ENCODE data around the gene MS4A6A.
"Not testable (repeated sequence)": the region's sequence is repeated elsewhere in the genome, so short reads cannot be mapped to it uniquely, and the experiment has no call there.

The MS4A6A gene, protein sequence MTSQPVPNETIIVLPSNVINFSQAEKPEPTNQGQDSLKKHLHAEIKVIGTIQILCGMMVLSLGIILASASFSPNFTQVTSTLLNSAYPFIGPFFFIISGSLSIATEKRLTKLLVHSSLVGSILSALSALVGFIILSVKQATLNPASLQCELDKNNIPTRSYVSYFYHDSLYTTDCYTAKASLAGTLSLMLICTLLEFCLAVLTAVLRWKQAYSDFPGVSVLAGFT

DNA sequence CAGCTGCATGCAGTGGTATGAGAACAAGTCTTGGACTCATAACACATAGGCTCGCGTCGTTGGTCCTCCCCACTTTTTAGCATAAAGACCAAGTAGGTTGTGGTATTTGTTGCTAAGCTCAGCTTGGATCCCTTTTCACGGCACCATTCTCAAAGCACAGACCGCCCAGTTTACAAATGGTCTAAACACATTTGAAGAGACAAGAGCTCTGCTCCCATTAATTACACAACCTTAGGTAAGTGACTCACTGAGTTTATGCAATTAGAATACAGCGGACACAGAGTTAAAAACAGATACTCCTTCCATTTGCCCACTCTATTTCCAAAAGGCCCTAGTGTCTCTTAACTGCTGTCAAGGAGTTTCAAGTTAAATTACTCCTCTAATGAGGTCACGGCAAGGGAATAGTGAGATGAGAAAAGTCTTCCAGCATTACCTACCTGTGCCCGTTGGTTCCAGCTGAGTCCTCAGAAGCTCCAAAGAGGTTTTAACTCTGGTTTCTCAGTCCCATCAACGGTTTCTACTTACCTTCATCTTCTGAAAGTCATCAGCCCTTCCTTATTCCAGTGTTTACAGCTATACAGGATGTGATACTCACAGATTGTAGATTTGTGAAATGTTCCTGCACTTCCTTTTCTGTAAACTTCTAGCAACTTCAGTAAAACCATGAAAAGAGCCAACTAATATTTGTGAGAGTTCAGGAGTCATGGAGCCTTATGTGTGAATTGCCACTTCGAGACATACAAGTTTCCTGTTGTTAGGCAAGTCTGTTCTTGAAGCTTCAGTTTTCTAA lies at the start of gene MS4A6A:
MS4A6A (minus strand) TSS at position 543 of the 790 bp plus-strand sequence. CDS start 1,356 bp downstream, outside the sequence.
- in situ Hi-C loops (cut with MboI; ENCODE audit: low sequenced_read_pairs), result no loop called here

DNA sequence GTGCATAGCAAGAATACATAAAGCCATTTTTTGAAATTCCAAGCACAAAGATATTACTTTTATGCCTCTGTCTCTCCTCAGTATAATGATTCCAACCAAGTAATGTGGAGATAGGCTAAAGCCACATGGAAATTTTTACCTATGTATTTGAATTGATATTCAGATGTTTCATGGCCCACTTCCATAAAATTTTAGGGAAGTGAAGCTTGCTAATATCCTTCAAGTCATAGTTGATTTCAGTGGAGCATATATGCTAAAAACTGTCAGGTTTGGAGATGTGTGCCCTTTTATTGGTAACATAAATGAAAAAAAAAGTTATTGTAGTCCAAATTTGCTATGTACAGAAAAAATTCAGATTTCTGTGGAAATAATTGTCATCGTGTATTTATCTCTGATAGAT lies 47.8 kb upstream of the MS4A6A start:
- in situ Hi-C loops (cut with MboI; ENCODE audit: low sequenced_read_pairs), result no loop called here

DNA sequence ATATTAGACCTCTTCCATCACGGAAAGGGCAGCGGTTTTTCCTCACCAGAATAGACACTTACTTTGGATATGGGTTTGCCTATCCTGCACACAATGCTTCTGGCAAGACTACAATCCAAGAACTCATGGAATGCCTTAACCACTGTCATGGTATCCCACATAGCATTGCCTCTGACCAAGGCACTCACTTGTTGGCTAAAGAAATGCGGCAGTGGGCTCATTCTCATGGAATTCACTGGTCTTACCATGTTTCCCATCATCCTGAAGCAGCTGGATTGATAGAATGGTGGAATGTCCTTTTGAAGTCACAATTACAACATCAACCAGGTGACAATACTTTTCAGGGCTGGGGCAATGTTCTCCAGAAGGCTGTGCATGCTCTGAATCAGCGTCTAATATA lies 39.3 kb upstream of the MS4A6A start:
- in situ Hi-C loops (cut with MboI; ENCODE audit: low sequenced_read_pairs), result no loop called here

DNA sequence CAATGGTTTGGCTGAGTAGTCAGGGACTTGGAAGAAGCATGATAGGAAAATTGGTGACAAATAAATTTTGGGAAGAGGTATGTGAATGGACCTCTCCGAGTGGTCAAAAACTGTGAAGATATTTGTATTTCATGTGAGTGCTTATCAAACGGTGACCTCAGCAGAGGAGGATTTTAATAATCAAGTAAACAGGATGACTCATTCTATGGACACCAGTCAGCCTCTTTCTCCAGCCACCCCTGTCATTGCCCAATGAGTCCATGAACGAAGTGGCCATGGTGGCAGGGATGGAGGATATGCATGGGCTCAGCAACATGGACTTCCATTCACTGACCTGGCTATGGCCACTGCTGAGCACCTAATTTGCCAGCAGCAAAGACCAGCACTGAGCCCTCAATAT lies 38.8 kb upstream of the MS4A6A start:
- in situ Hi-C loops (cut with MboI; ENCODE audit: low sequenced_read_pairs), result no loop called here

DNA sequence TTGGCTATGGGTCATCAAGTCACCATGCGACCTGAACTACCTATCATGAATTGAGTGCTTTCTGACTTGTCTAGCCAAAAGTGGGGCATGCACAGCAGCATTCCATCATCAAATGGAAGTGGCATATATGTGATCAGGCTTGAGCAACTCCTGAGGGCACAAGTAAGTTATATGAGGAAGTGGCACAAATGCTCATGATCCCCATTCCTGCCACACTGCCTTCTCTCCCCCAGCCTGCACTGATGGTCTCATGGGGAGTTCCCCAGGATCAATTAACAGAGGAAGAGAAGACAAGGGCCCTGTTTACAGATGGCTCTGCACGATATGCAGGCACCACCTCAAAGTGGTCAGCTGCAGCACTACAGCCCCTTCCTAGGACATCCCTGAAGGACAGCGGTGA lies 38.3 kb upstream of the MS4A6A start:
- in situ Hi-C loops (cut with MboI; ENCODE audit: low sequenced_read_pairs), result no loop called here

DNA sequence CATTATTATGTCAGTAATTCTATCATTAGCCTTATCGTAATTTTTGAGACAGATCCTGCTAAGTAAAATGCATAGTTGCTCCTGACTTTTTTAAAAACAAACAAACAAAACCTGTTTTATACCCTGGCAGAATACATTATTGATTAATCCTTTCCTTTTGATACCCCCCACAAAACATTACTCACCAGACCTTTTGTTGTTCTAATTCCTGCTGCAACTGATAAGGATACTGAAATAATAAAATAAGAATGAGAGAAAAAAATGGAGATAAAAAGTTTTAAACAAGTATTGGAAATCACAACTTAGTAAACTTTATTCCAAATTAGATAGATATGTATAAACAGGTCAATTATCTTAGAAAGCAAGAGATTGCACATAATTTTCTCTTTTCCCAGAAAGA lies 31.5 kb upstream of the MS4A6A start:
- in situ Hi-C loops (cut with MboI; ENCODE audit: low sequenced_read_pairs), result no loop called here

DNA sequence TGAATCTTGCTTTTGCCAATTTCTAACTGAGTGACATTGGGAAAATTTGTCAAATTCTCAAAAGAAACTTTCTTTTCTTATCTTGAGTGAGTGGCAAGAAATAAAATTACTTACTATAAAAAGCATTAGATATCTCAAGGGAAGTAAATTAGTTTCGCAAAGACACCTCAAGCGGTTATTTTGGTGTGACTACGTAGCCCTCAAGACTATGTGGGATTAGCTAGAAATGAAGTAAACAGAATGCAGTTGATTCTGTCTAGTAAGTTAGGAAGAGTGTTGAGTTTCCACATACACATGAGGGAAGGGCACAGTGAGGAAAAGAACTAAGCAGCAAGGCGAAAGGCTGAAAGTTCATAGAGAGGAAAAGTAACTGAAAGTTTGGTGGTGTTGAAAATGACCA lies 28.3 kb upstream of the MS4A6A start:
- in situ Hi-C loops (cut with MboI; ENCODE audit: low sequenced_read_pairs), result no loop called here

DNA sequence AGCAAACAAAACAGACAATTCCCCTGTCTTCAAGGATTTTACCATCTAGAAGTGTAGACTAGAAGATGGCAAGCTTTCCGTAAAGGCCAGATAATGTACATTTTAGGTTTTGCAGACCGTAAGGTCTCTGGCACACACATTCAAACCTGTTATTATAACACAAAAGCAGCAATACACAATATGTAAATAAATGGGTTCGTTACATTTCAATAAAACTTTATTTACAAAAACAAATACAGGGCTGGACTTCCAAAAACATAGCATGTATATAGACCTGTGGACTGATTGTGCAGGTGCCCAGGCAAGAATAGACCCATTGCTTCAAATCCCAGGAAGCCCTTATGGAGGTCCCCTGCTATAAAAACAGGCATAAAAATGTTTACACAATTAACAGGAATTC lies 27.1 kb upstream of the MS4A6A start:
- in situ Hi-C loops (cut with MboI; ENCODE audit: low sequenced_read_pairs), result no loop called here

DNA sequence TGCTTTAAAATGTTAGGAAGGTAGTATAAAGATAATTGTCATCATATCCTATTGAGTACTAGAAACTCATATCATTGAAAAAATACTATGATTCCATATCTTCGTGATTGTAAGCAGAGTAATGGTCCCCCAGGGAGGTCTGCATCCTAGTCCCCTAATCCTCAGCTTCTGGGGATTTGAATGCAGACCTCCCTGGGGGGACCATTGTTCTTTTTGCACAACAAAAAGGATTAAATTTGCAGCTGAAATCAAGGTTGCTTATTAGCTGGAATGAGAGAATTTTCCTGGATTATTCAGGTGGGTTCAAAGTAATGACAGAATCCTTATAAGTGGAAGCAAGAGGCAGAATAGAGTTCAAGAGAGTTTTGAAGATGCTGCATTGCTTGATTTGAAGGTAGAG lies 26.1 kb upstream of the MS4A6A start:
- in situ Hi-C loops (cut with MboI; ENCODE audit: low sequenced_read_pairs), result no loop called here

DNA sequence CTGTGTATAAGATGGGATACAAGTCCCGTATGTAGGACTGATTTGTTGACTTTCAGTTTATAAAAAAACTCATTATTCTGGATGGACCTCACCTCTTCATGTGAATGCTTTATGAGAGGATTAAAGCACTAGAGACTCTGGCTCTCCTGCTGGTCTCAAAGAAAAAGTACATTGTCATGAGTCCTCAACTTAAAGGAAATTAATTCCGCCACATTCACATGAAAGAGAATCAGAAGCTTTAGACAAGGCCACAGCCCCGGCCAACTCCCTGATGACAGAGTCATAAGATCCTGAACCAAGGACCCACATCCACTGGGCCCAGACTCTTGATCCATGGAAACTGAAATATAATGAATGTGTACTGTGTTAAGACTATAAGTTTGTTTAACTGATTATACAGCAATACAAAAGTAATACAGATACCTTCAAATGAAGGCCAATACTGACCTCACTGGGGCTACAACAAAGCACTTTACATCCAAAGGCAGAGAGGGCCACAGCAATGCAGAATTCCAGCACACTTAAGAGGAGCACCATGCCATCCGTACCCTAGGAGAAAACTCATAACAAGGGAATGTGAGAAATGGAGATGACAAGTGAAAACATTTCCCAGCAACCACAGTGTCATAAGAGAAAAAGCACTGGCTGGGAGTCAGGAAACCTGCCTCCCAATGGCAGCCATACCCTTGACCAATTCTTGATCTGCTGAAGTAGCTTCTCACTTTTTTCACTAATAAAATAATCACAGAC lies 25.4 kb upstream of the MS4A6A start:
- in situ Hi-C loops (cut with MboI; ENCODE audit: low sequenced_read_pairs), result no loop called here

DNA sequence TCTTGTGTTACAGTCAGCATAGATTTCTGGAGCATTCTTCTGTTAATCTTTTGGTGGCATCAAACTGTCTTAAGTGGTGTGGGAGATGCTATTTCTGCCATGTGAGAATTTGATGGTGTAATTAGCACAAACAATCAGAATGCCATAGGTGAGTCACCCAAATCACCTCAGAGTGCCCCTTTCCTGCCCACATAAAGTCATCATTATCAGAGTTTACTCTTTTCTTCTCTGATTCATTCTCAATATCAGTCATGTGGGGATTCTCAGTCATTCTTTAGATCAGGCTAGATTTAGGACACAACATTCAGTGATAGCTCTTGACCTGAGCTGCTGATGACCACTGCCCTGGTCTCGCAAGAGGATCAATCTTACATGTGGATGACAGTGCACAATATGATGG lies 23.7 kb upstream of the MS4A6A start:
- in situ Hi-C loops (cut with MboI; ENCODE audit: low sequenced_read_pairs), result no loop called here

DNA sequence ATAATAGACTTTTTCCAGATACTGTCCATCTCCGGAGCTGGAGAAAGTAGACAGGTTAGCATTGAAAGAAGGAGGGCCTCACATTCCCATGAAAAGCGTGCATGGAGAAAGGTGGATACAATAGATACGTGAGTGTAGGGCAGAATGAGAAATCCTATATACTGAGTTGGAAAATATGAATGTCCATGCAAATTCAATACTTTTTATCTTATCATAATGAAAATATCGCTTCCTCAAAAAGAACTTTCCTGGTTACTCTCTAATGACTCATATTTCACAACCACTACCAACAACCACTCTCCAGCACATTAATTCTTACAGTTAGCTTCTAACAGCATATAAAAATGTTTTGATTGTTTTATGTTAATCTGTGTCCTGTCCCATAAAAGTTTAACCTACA lies 22.0 kb upstream of the MS4A6A start:
- in situ Hi-C loops (cut with MboI; ENCODE audit: low sequenced_read_pairs), result no loop called here

DNA sequence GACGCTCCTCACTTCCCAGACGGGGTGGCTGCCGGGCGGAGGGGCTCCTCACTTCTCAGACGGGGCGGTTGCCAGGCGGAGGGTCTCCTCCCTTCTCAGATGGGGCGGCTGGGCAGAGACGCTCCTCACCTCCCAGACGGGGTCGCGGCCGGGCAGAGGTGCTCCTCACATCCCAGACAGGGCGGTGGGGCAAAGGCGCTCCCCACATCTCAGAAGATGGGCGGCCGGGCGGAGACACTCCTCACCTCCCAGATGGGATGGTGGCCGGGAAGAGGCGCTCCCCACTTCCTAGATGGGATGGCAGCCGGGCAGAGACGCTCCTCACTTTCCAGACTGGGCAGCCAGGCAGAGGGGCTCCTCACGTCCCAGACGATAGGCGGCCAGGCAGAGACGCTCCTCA lies 18.5 kb upstream of the MS4A6A start:
- in situ Hi-C loops (cut with MboI; ENCODE audit: low sequenced_read_pairs), result not testable (repeated sequence)

DNA sequence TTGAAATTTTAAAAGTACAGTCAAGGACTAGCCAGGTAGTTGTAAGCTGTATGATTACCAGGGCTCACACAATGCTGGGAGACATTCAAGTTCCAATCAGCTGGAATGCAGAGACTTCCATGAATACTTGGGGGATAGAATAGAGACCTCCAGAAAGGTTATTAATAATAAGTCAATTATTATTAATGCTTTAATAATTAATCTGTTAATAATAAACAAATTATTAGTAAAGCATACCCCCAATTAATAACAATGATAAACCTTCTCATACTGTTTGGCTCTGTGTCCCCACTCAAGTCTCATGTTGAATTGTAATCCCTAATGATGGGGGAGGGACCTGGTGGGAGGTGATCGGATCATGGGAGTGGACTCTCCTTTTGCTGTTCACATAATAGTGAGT lies 14.6 kb upstream of the MS4A6A start:
- in situ Hi-C loops (cut with MboI; ENCODE audit: low sequenced_read_pairs), result no loop called here

DNA sequence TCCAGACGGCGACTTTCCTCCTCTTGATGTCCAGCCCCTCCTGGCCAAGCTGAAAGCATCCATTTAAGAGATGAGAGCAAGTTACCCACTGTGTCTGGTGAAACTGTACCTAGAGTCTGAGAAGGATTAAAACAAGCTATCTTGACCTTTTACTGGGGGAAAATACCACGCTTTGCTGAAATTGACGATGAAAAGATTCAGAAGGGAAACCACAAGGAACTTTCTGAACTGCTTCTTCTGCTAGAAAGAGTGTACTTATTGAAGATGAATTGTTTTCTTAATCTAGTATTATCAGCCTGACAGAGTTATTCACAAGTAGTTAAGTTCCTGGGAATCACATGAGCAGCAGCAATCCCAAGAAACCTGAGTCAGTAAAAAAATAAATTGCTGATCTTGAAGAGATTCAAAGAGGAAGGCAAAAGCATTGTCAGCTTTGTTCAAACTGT lies 13.1 kb upstream of the MS4A6A start:
- in situ Hi-C loops (cut with MboI; ENCODE audit: low sequenced_read_pairs), result no loop called here

DNA sequence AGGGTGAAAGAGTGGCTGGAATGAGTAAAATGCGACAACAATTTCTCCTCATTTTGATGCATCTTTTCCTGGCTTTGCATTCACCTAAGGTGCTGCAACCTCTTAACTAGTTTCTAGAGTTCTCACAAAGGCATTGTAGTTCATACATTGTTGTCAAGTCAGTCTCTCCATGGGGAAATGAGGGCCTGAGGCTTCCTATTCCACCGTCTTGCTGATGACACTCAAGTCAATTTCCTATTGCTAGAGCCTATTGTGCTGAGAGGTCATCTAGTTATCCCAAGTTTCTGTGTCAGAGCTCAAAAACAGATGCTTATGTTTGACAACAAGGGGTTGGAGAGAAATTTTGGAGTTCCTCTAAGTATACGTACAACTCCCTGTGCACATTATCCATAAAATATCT lies 11.6 kb upstream of the MS4A6A start:
- in situ Hi-C loops (cut with MboI; ENCODE audit: low sequenced_read_pairs), result no loop called here

DNA sequence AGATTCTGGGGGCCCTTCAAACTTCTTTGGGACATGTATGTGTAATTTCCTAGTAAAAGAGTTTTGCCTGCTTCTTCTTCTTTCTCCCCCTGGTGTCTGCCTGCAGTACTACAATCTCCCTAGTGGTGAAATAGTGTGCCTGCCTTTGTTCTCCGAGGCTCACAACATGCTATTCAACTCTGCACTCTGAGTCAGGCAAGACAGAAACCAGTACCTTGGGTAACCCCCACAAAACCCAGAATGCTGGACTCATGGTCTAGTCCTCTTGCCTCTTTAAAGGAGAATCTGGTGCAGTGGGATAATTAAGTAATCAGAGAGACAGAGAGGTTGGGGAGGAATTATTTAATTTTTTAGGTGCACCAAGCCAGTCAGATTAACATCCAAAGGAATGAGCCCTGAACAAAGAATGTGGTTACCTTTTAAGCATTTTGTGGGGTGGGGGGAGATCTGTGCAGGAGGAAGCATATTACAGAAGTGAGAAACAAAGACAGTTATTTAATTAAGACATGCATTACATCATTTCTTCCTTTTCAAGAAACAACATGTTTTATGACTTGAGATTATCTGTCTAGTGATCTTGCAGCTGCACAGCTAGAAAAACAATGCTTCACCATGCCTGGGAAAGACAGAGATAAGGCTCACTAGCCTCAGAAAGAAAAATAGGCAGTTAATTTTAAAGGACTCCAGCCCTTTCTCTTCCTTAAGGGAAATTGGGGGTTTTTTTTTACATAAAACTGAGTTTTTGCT lies 11.0 kb upstream of the MS4A6A start:
- in situ Hi-C loops (cut with MboI; ENCODE audit: low sequenced_read_pairs), result no loop called here

DNA sequence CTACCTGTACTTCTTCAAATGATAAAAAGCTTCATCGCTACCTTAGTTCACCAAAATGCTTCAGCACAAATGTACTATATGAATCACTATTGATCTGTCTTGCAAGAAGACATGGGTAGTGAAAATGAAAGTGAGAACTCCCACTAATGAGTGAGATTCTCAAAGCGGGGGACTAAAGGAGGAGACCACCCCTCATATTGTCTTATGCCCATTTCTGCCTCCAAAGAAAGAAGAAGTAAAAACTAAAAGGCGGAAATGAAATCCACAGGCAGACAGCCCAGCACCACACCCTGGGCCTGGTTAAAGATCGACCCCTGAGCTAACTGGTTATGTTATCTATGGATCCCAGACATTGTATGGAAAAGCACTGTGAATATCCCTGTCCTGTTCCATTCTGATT lies 9.7 kb upstream of the MS4A6A start:
- in situ Hi-C loops (cut with MboI; ENCODE audit: low sequenced_read_pairs), result not testable (repeated sequence)

DNA sequence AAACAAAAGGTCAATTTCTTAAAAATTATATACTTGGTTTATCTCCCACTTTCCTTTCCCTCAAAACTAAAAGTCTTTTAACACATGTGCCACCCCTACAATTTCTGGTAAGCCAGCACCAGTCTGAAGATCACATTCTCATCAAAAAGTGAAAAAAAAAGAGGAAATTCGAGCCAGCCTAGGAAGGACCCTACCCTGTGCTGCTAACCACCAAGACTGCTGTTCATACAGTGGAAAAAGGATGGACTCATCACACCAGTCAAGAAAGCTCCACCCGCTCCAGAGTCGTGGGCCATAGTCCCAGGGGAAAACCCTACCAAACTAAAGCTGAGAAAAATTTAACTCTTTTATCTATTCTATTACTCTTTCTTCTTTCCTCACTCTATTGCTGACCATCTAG lies 5.6 kb upstream of the MS4A6A start:
- in situ Hi-C loops (cut with MboI; ENCODE audit: low sequenced_read_pairs), result not testable (repeated sequence)

DNA sequence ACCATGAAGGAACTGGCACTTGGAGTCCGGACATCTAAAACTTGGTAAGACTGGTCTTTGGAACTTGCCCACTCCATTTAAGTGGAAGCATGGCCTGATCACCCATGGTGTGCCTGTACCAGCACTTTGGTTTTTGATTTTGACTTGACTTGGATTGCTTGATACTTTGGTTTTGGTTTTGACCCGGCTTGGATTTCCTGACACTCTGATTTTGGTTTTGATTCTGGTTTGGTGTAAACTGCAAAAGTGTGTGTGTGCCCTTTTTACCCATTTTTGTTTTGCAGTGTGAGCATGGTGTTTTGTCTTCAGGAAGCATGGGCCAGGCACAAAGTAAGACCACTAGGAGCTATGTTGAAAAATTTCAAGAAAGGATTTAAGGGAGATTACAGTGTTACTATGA lies 3.2 kb upstream of the MS4A6A start:
- in situ Hi-C loops (cut with MboI; ENCODE audit: low sequenced_read_pairs), result not testable (repeated sequence)

DNA sequence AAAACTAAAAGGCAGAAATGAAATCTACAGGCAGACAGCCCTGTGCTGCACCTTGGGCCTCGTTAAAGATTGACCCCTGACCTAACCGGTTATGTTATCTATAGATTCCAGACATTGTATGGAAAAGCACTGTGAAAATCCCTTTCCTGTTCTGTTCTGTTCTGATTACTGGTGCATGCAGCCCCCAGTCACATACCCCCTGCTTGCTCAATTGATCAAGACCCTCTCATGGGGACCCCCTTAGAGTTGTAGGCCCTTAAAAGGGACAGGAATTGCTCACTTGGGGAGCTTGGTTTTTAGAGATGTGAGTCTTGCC lies 2.6 kb upstream of the MS4A6A start:
- in situ Hi-C loops (cut with MboI; ENCODE audit: low sequenced_read_pairs), result not testable (repeated sequence)
